Effector memory CD4-positive, alpha-beta T cell (primary cell): ENCODE measurements around the gene TNFRSF18.

Source experiments
- DNase-seq, 3 donors: peaks; one replicate each; pipeline ENCODE4 v3.0.0-alpha.2; 2020
- H3K27ac ChIP-seq: 2 replicates; pipeline ENCODE4 v1.7.0; 2013; ENCODE audit warnings: mild to moderate bottlenecking, low read length, moderate library complexity; ENCODE audit not compliant: insufficient read depth, poor library complexity, severe bottlenecking
- H3K27me3 ChIP-seq: replicated peaks from 2 replicates; pipeline ENCODE4 v1.7.0; 2013; ENCODE audit warnings: mild to moderate bottlenecking, low read length; ENCODE audit not compliant: insufficient read depth, control insufficient read depth, poor library complexity, severe bottlenecking
- H3K36me3 ChIP-seq: 2 replicates; pipeline ENCODE4 v1.7.0; 2013; ENCODE audit warnings: mild to moderate bottlenecking, low read length, moderate library complexity; ENCODE audit not compliant: control insufficient read depth, insufficient read depth
- H3K4me1 ChIP-seq: 2 replicates; pipeline ENCODE4 v1.7.0; 2013; ENCODE audit warnings: low read length, mild to moderate bottlenecking; ENCODE audit not compliant: control insufficient read depth, insufficient read depth, poor library complexity, severe bottlenecking
- H3K4me3 ChIP-seq: 2 replicates; pipeline ENCODE4 v1.7.0; 2013; ENCODE audit warnings: low read length, low read depth, mild to moderate bottlenecking; ENCODE audit not compliant: insufficient read depth, poor library complexity, severe bottlenecking
- H3K9me3 ChIP-seq: 2 replicates; pipeline ENCODE4 v1.7.0; 2013; ENCODE audit warnings: mild to moderate bottlenecking, low read length, moderate library complexity; ENCODE audit not compliant: control insufficient read depth

TNFRSF18 gene

GRCh38 chr1:1228596-1229321 lies 22.4 kb upstream of the TNFRSF18 start:
- no peaks in the 10 kb centered on the region for H3K27me3 ChIP-seq
- DNase-seq = no peak
- H3K4me3 ChIP-seq = no peak overlapping the region
- H3K9me3 ChIP-seq = no peaks in the 10 kb centered on the region
- peaks cover 48% of the 10 kb centered on the region for H3K36me3 ChIP-seq
- H3K4me1 ChIP-seq = peaks cover 26% of the 10 kb centered on the region
- H3K27ac ChIP-seq = no peak overlapping the region

GRCh38 chr1:1228187-1228586 lies 21.8 kb upstream of the TNFRSF18 start:
- no peak for DNase-seq
- peaks cover 22% of the 10 kb centered on the region for H3K4me1 ChIP-seq
- no peaks in the 10 kb centered on the region for H3K27me3 ChIP-seq
- no peak overlapping the region for H3K4me3 ChIP-seq
- H3K27ac ChIP-seq = no peak overlapping the region
- H3K36me3 ChIP-seq = peaks cover 50% of the 10 kb centered on the region
- no peaks in the 10 kb centered on the region for H3K9me3 ChIP-seq

GRCh38 chr1:1227386-1227785 lies 21.0 kb upstream of the TNFRSF18 start:
- Histone ChIP-seq H3K4me3 (no peak overlapping the region), H3K36me3 (peaks cover 58% of the 10 kb centered on the region), H3K27me3 (no peaks in the 10 kb centered on the region), H3K9me3 (no peaks in the 10 kb centered on the region), H3K4me1 (peaks cover 17% of the 10 kb centered on the region), H3K27ac (no peak overlapping the region)
- no peak for DNase-seq

GRCh38 chr1:1226566-1227362 lies 20.4 kb upstream of the TNFRSF18 start:
- no peaks in the 10 kb centered on the region for H3K9me3 ChIP-seq
- H3K27ac ChIP-seq = no peak overlapping the region
- peaks cover 17% of the 10 kb centered on the region for H3K4me1 ChIP-seq
- no peak overlapping the region for H3K4me3 ChIP-seq
- DNase-seq = no peak
- no peaks in the 10 kb centered on the region for H3K27me3 ChIP-seq
- peaks cover 64% of the 10 kb centered on the region for H3K36me3 ChIP-seq

GRCh38 chr1:1225913-1226312 lies 19.5 kb upstream of the TNFRSF18 start:
- no peak for DNase-seq

GRCh38 chr1:1225238-1225845 lies 18.9 kb upstream of the TNFRSF18 start:
- H3K36me3 ChIP-seq = peaks cover 75% of the 10 kb centered on the region
- no peak overlapping the region for H3K4me3 ChIP-seq
- no peaks in the 10 kb centered on the region for H3K27me3 ChIP-seq
- peaks cover 12% of the 10 kb centered on the region for H3K4me1 ChIP-seq
- no peak for DNase-seq
- no peaks in the 10 kb centered on the region for H3K9me3 ChIP-seq
- no peak overlapping the region for H3K27ac ChIP-seq

More at GRCh38 chr1:1225913-1226312, 19.5 kb upstream of the TNFRSF18 start:
- no peak overlapping the region for H3K27ac ChIP-seq
- peaks cover 72% of the 10 kb centered on the region for H3K36me3 ChIP-seq
- H3K27me3 ChIP-seq = no peaks in the 10 kb centered on the region
- peaks cover 17% of the 10 kb centered on the region for H3K4me1 ChIP-seq
- H3K9me3 ChIP-seq = no peaks in the 10 kb centered on the region
- no peak overlapping the region for H3K4me3 ChIP-seq

GRCh38 chr1:1223891-1224290 lies 17.5 kb upstream of the TNFRSF18 start:
- Histone ChIP-seq H3K4me1 (peaks cover 13% of the 10 kb centered on the region), H3K27me3 (no peaks in the 10 kb centered on the region), H3K36me3 (peaks cover 73% of the 10 kb centered on the region), H3K27ac (no peak overlapping the region), H3K4me3 (no peak overlapping the region), H3K9me3 (no peaks in the 10 kb centered on the region)
- DNase-seq = no peak

GRCh38 chr1:1223321-1223720 lies 16.9 kb upstream of the TNFRSF18 start:
- no peak overlapping the region for H3K4me3 ChIP-seq
- no peak overlapping the region for H3K27ac ChIP-seq
- no peak for DNase-seq
- H3K4me1 ChIP-seq = peaks cover 18% of the 10 kb centered on the region
- no peaks in the 10 kb centered on the region for H3K27me3 ChIP-seq
- peaks cover 68% of the 10 kb centered on the region for H3K36me3 ChIP-seq
- no peaks in the 10 kb centered on the region for H3K9me3 ChIP-seq

- H3K9me3 ChIP-seq = no peaks in the 10 kb centered on the region
- H3K4me3 ChIP-seq = no peak overlapping the region
- no peak for DNase-seq
- H3K4me1 ChIP-seq = peaks cover 25% of the 10 kb centered on the region
- H3K27ac ChIP-seq = no peak overlapping the region
- peaks cover 62% of the 10 kb centered on the region for H3K36me3 ChIP-seq
- no peaks in the 10 kb centered on the region for H3K27me3 ChIP-seq
These were observed 16.3 kb upstream of the TNFRSF18 start for GRCh38 chr1:1222575-1223225.
